ENCODE results near the gene SEC24D. TPM values are rescaled to one million over a fixed set of nuclear protein-coding genes. Genes with fewer than 3 reads are reported as not detected.

SEC24D gene
- total RNA-seq, 1 donor from 2014 or later, result 10.2 TPM

- intact Hi-C loops (cut with DNase I), result no loop called here
Measured at GRCh38 chr4:118761397-118762016, 74.4 kb downstream of the SEC24D start.

GRCh38 chr4:118760493-118760892 lies 75.4 kb downstream of the SEC24D start:
- no peak for ATAC-seq (ENCODE audit: poor library complexity)
- DNase-seq, result no peak
- intact Hi-C loops (cut with DNase I), result no loop called here

More at GRCh38 chr4:118761397-118762016, 74.4 kb downstream of the SEC24D start:
- ATAC-seq (ENCODE audit: poor library complexity) (peak; percentile 19), DNase-seq (no peak)

GRCh38 chr4:118760092-118760491 lies 75.8 kb downstream of the SEC24D start:
- ATAC-seq (ENCODE audit: poor library complexity), result no peak
- intact Hi-C loops (cut with DNase I), result no loop called here
- no peak for DNase-seq

- intact Hi-C loops (cut with DNase I), result no loop called here
- DNase-seq, result no peak
- no peak for ATAC-seq (ENCODE audit: poor library complexity)
Measured at GRCh38 chr4:118759481-118759880, 76.4 kb downstream of the SEC24D start.

- ATAC-seq (ENCODE audit: poor library complexity), result peak; percentile 37
Measured at GRCh38 chr4:118758293-118758692, 77.6 kb downstream of the SEC24D start.

GRCh38 chr4:118757761-118758251 lies 78.1 kb downstream of the SEC24D start:
- DNase-seq (no peak), ATAC-seq (ENCODE audit: poor library complexity) (peak; percentile 67)
- intact Hi-C loops (cut with DNase I), result no loop called here

More at GRCh38 chr4:118758293-118758692, 77.6 kb downstream of the SEC24D start:
- DNase-seq, result no peak
- intact Hi-C loops (cut with DNase I), result no loop called here

GRCh38 chr4:118756958-118757357 lies 79.0 kb downstream of the SEC24D start:
- intact Hi-C loops (cut with DNase I), result no loop called here
- DNase-seq (no peak), ATAC-seq (ENCODE audit: poor library complexity) (no peak)

GRCh38 chr4:118756429-118756828 lies 79.5 kb downstream of the SEC24D start:
- intact Hi-C loops (cut with DNase I), result no loop called here
- DNase-seq (no peak), ATAC-seq (ENCODE audit: poor library complexity) (no peak)

- ATAC-seq (ENCODE audit: poor library complexity) (peak; percentile 33), DNase-seq (no peak)
- intact Hi-C loops (cut with DNase I), result no loop called here
Measured at GRCh38 chr4:118755438-118756226, 80.3 kb downstream of the SEC24D start.

GRCh38 chr4:118754890-118755289 lies 81.0 kb downstream of the SEC24D start:
- intact Hi-C loops (cut with DNase I), result no loop called here
- ATAC-seq (ENCODE audit: poor library complexity) (peak; percentile 51), DNase-seq (no peak)

- ATAC-seq (ENCODE audit: poor library complexity), result no peak
- DNase-seq, result no peak
- intact Hi-C loops (cut with DNase I), result no loop called here
Measured at GRCh38 chr4:118753685-118754084, 82.2 kb downstream of the SEC24D start.

GRCh38 chr4:118753096-118753495 lies 82.8 kb downstream of the SEC24D start:
- intact Hi-C loops (cut with DNase I), result no loop called here
- DNase-seq (no peak), ATAC-seq (ENCODE audit: poor library complexity) (no peak)

- DNase-seq (no peak), ATAC-seq (ENCODE audit: poor library complexity) (no peak)
- intact Hi-C loops (cut with DNase I), result no loop called here
Measured at GRCh38 chr4:118752551-118752950, 83.4 kb downstream of the SEC24D start.

GRCh38 chr4:118751629-118752323 lies 84.2 kb downstream of the SEC24D start:
- intact Hi-C loops (cut with DNase I), result no loop called here
- DNase-seq (no peak), ATAC-seq (ENCODE audit: poor library complexity) (peak; percentile 11)

GRCh38 chr4:118749347-118749988 lies 86.5 kb downstream of the SEC24D start:
- DNase-seq (no peak), ATAC-seq (ENCODE audit: poor library complexity) (no peak)
- intact Hi-C loops (cut with DNase I), result loop anchor here (10.0 kb wide), 2 partner anchors 145 to 225 kb away; no protein-coding TSS in a partner anchor

GRCh38 chr4:118746251-118746919 lies 89.5 kb downstream of the SEC24D start:
- ATAC-seq (ENCODE audit: poor library complexity) (peak; percentile 93), DNase-seq (peak; percentile 45)
- intact Hi-C loops (cut with DNase I), result loop anchor here (10.0 kb wide), 2 partner anchors 148 to 228 kb away; no protein-coding TSS in a partner anchor

- no peak for DNase-seq
- intact Hi-C loops (cut with DNase I), result loop anchor here (10.0 kb wide), 2 partner anchors 149 to 229 kb away; no protein-coding TSS in a partner anchor
- ATAC-seq (ENCODE audit: poor library complexity), result no peak
Measured at GRCh38 chr4:118745357-118745756, 90.6 kb downstream of the SEC24D start.

- ATAC-seq (ENCODE audit: poor library complexity) (no peak), DNase-seq (no peak)
- intact Hi-C loops (cut with DNase I), result loop anchor here (10.0 kb wide), 2 partner anchors 151 to 231 kb away; no protein-coding TSS in a partner anchor
Measured at GRCh38 chr4:118743867-118744266, 92.1 kb downstream of the SEC24D start.

Measured in Right ventricle myocardium superior (tissue), 1 donor.